Osteoblast (primary cell): Measurements from ENCODE around the gene MNX1. TPM values are rescaled to one million over a fixed set of nuclear protein-coding genes. Genes with fewer than 3 reads are reported as not detected.

Experiments
- DNase-seq: peaks from one replicate; pipeline ENCODE4 v3.0.0; 2011; ENCODE audit warnings: low spot score, mixed read lengths; ENCODE audit not compliant: insufficient read length; ENCODE audit errors: missing footprints
- H2AFZ ChIP-seq: 2 replicates; pipeline ENCODE4 v1.6.0; 2011; ENCODE audit warnings: mild to moderate bottlenecking, low read length
- H3K27ac ChIP-seq: 2 replicates; pipeline ENCODE4 v1.5.1; 2011; ENCODE audit warnings: mild to moderate bottlenecking, low read depth, low read length, moderate library complexity
- H3K27me3 ChIP-seq: 2 replicates; pipeline ENCODE4 v1.6.0; 2012; ENCODE audit warnings: mild to moderate bottlenecking, control low read depth, inconsistent platforms, low read length, moderate library complexity; ENCODE audit not compliant: insufficient read depth
- H3K36me3 ChIP-seq: 2 replicates; pipeline ENCODE4 v1.5.1; 2011; ENCODE audit warnings: mild to moderate bottlenecking, low read length, control low read depth, moderate library complexity; ENCODE audit not compliant: insufficient read depth
- H3K4me1 ChIP-seq: 2 replicates; pipeline ENCODE4 v1.5.1; 2011; ENCODE audit warnings: mild to moderate bottlenecking, low read length, control low read depth, moderate library complexity; ENCODE audit not compliant: insufficient read depth
- H3K4me2 ChIP-seq: 2 replicates; pipeline ENCODE4 v1.6.0; 2011; ENCODE audit warnings: mild to moderate bottlenecking, low read length; ENCODE audit not compliant: insufficient read depth
- H3K4me3 ChIP-seq: fragments of 200-600 bp; sonication (generic); 3 replicates; pipeline ENCODE4 v1.5.1; 2012; ENCODE audit warnings: mild to moderate bottlenecking, low read length, inconsistent platforms; ENCODE audit not compliant: insufficient read depth
- H3K79me2 ChIP-seq: 2 replicates; pipeline ENCODE4 v1.6.0; 2012; ENCODE audit warnings: mild to moderate bottlenecking, low read length, control low read depth, inconsistent platforms; ENCODE audit not compliant: insufficient read depth
- H3K9me3 ChIP-seq: 2 replicates; pipeline ENCODE4 v1.5.1; 2011; ENCODE audit warnings: low read depth, low read length, control low read depth
- H4K20me1 ChIP-seq: 2 replicates; pipeline ENCODE4 v1.6.0; 2012; ENCODE audit warnings: mild to moderate bottlenecking, low read length, control low read depth; ENCODE audit not compliant: insufficient read depth
- total RNA-seq: library from RNA; depleted of rRNA; stranded (reverse); fragments of >200 nt; gene quantifications from 2 replicates; pipeline ENCODE4 v1.2.3, GENCODE V29; 2012
- TF ChIP-seq, protein P1 (sequence below): IDR thresholded peaks from 2 replicates; pipeline ENCODE4 v1.5.1; 2011; ENCODE audit warnings: mild to moderate bottlenecking, low read depth, low read length, moderate library complexity; ENCODE audit errors: extremely low read depth

The MNX1 gene
- total RNA-seq, 1 donor, result not detected

DNA sequence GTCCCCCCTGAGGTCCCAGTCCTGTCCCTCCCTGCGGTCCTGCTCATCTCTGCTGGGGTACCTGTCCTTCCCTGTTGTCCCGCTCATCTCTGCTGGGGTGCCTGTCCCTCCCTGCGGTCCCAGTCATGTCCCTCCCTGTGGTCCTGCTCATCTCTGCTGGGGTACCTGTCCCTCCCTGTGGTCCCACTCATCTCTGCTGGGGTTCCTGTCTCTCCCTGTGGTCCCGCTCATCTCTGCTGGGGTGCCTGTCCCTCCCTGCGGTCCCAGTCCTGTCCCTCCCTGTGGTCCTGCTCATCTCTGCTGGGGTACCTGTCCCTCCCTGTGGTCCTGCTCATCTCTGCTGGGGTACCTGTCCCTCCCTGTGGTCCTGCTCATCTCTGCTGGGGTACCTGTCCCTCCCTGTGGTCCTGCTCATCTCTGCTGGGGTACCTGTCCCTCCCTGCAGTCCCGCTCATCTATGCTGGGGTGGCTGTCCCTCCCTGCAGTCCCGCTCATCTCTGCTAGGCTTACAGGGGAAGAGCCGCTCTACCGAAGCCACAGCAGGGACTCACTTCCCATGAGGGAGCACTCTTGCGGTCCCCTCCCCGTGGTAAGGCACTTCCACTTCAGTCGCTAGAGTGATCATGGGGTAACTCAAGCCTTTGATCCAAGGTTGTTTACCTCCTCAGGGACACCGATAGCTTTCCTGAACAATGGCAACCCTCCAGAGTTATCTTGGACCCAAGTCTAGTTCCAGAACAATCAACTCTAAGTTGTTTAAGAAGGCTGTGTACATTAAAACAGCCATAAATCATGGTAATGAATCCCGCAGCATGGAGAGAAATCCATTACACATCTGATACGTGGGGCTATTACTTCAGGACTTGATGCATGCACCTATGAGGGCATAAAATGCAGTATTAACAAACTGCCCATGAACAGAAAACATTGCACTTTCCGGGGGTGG is 46.8 kb upstream of the MNX1 start:
- no peaks in the 10 kb centered on the region for H3K4me1 ChIP-seq
- no peaks in the 10 kb centered on the region for H3K79me2 ChIP-seq
- no peaks in the 10 kb centered on the region for H4K20me1 ChIP-seq
- no peak for DNase-seq
- no peaks in the 10 kb centered on the region for H3K9me3 ChIP-seq
- no peak overlapping the region for H2AFZ ChIP-seq
- H3K4me3 ChIP-seq, result no peak overlapping the region
- H3K27ac ChIP-seq, result no peak overlapping the region
- H3K36me3 ChIP-seq, result no peaks in the 10 kb centered on the region
- TF ChIP-seq, protein P1, sequence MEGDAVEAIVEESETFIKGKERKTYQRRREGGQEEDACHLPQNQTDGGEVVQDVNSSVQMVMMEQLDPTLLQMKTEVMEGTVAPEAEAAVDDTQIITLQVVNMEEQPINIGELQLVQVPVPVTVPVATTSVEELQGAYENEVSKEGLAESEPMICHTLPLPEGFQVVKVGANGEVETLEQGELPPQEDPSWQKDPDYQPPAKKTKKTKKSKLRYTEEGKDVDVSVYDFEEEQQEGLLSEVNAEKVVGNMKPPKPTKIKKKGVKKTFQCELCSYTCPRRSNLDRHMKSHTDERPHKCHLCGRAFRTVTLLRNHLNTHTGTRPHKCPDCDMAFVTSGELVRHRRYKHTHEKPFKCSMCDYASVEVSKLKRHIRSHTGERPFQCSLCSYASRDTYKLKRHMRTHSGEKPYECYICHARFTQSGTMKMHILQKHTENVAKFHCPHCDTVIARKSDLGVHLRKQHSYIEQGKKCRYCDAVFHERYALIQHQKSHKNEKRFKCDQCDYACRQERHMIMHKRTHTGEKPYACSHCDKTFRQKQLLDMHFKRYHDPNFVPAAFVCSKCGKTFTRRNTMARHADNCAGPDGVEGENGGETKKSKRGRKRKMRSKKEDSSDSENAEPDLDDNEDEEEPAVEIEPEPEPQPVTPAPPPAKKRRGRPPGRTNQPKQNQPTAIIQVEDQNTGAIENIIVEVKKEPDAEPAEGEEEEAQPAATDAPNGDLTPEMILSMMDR, result no peak
- H3K4me2 ChIP-seq, result no peak overlapping the region
- peaks cover 2% of the 10 kb centered on the region for H3K27me3 ChIP-seq

DNA sequence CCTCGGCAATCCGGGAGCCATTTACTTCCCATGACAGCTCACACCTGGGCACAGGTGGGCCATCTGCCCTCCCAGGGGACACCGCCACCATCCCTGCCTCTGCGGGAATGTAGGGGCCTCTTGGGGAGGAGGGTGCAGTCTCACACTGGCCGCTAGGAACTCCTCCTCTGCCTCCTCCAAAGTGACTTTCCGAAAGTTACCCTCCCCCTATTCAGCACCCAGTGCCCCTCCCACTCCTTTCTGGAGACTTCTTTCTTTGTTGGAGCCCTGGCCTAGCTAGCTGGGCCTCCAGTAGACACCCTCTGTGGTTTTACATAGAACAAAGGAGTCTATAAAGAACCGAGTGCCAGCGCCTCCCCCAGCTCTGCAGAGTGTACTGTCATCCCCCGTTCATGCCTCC is 45.8 kb upstream of the MNX1 start:
- Histone ChIP-seq H3K27me3 (peaks cover 2% of the 10 kb centered on the region), H2AFZ (no peak overlapping the region), H3K4me2 (no peak overlapping the region), H3K79me2 (no peaks in the 10 kb centered on the region), H3K4me1 (no peaks in the 10 kb centered on the region), H3K4me3 (no peak overlapping the region), H3K27ac (no peak overlapping the region), H3K36me3 (no peaks in the 10 kb centered on the region), H3K9me3 (no peaks in the 10 kb centered on the region), H4K20me1 (no peaks in the 10 kb centered on the region)
- DNase-seq, result no peak
- TF ChIP-seq, protein P1, result no peak

DNA sequence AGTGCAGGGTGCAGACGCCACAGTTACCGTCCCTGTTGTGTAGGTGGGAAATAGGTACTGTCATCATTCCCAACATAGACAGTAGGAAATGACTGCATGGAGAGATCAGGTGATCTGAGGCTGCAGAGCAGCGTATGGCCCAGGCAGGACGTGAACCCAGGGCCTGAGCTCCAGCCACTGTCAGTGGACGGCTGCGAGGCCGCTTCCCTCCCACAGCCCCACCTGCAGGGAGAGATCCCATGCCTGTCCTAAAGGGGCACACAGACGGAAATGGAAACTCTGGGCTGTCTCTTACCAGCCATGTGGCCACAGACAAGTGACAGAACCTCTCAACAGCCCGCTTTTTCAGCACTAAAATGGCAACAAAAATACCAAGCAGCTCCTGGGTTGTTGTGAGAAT is 44.5 kb upstream of the MNX1 start:
- peaks cover 2% of the 10 kb centered on the region for H3K27me3 ChIP-seq
- H3K9me3 ChIP-seq, result no peaks in the 10 kb centered on the region
- no peaks in the 10 kb centered on the region for H3K4me1 ChIP-seq
- H3K79me2 ChIP-seq, result no peaks in the 10 kb centered on the region
- H3K36me3 ChIP-seq, result no peaks in the 10 kb centered on the region
- H4K20me1 ChIP-seq, result no peaks in the 10 kb centered on the region
- no peak overlapping the region for H3K4me3 ChIP-seq
- no peak overlapping the region for H3K27ac ChIP-seq
- no peak overlapping the region for H2AFZ ChIP-seq
- no peak overlapping the region for H3K4me2 ChIP-seq
- DNase-seq, result no peak
- TF ChIP-seq, protein P1, result no peak

DNA sequence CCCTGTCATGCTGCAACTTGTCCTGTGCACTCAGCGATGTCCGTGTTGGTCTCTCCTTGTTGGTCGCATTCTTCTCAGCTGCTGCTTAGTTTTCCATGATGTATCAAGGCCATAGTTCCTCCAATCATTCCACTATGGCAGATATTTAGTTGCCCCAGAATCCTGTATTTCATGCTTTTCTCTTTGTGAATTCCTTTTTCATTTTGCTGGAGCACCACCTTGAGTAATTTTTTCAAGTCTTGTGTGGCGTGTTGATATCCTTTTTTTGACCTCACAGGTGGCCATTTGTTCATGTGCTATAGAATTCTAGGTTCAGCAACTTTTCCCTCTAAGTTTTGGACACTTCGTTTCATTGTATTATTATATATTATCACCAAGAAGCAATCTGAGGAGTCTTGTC is 42.7 kb upstream of the MNX1 start:
- Histone ChIP-seq H3K79me2 (no peaks in the 10 kb centered on the region), H3K36me3 (no peaks in the 10 kb centered on the region), H4K20me1 (no peaks in the 10 kb centered on the region), H3K27ac (no peak overlapping the region), H3K4me2 (no peak overlapping the region), H3K27me3 (peaks cover 9% of the 10 kb centered on the region), H3K4me1 (no peaks in the 10 kb centered on the region), H3K4me3 (no peak overlapping the region), H3K9me3 (no peaks in the 10 kb centered on the region), H2AFZ (no peak overlapping the region)
- no peak for DNase-seq
- TF ChIP-seq, protein P1, result no peak
